Stimulated activated CD4-positive, alpha-beta T cell treated with anti-CD3 and anti-CD28 coated beads, Interleukin-2, amount 100 ng/mL, for 24 hours (primary cell): ENCODE results near the gene ALOX5.
"Not testable (repeated sequence)": the region's sequence is repeated elsewhere in the genome, so short reads cannot be mapped to it uniquely, and the experiment has no call there.

Experiments
- DNase-seq, 2 donors: peaks; one replicate each; pipeline ENCODE4 v3.0.0-alpha.2; 2020

ALOX5 gene

GRCh38 chr10:45373576-45374349 is at the start of gene ALOX5:
TSS of gene ALOX5 (plus strand) at chr10:45374216. CDS start at chr10:45374280, 64 bp downstream.
- DNase-seq, result peak in 1 of 2 donors; percentile 26

DNA sequence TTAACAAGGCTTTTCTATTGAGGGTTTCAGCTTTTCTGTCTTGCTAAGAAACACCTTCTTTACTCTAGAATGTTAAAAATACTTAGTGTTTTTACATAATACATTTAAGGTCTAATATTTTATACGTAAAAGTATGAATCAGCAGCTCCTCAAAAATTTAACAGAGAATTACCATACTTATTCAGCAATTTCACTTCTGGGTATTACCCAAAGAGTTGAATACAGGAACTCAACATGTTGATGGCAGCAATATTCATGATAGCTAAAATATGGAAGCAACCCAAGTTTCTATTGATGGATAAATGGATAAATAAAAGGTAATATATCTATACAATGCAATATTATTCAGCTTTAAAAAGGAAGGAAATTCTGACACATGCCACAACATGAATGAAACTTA is 48.9 kb upstream of the ALOX5 start:
- no peak for DNase-seq

GRCh38 chr10:45326864-45327263 is 47.2 kb upstream of the ALOX5 start:
- not testable (repeated sequence) for DNase-seq

- DNase-seq, result not testable (repeated sequence)
Measured at GRCh38 chr10:45331824-45332223, 42.2 kb upstream of the ALOX5 start.

- no peak for DNase-seq
Measured at GRCh38 chr10:45339894-45340293, 34.1 kb upstream of the ALOX5 start.

DNA sequence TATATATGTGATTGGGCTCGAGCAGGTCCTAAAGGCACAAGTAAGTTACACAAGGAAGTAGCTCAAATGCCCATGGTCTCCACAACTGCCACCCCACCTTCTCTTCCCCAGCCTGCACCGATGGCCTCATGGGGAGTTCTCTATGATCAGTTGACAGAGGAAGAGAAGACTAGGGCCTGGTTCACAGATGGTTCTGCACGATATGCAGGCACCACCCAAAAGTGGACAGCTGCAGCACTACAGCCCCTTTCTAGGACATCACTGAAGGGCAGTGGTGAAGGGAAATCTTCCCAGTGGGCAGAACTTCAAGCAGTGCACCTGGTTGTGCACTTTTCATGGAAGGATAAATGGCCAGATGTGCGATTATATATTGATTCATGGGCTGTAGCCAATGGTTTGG is 33.6 kb upstream of the ALOX5 start:
- DNase-seq, result not testable (repeated sequence)

- DNase-seq, result not testable (repeated sequence)
Measured at GRCh38 chr10:45346652-45347335, 27.2 kb upstream of the ALOX5 start.

GRCh38 chr10:45347464-45347863 is 26.6 kb upstream of the ALOX5 start:
- DNase-seq, result not testable (repeated sequence)

DNA sequence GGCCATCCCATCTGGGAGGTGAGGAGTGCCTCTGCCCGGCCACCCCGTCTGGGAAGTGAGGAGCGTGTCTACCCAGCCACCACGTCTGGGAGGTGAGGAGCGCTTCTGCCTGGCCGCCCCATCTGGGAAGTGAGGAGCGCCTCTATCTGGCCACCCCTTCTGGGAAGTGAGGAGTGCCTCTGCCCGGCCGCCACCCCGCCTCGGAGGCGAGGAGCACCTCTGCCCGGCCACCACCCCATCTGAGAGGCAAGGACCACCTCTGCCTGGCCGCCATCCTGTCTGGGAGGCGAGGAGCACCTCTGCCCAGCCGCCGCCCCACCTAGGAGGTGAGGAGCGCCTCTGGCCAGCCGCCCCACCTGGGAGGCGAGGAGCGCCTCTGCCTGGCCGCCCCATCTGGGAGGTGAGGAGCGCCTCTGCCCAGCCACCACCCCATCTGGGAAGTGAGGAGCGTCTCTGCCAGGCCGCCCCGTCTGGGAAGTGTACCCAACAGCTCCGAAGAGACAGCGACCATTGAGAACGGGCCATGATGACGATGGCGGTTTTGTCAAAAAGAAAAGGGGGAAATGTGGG is 25.7 kb upstream of the ALOX5 start:
- not testable (repeated sequence) for DNase-seq

DNA sequence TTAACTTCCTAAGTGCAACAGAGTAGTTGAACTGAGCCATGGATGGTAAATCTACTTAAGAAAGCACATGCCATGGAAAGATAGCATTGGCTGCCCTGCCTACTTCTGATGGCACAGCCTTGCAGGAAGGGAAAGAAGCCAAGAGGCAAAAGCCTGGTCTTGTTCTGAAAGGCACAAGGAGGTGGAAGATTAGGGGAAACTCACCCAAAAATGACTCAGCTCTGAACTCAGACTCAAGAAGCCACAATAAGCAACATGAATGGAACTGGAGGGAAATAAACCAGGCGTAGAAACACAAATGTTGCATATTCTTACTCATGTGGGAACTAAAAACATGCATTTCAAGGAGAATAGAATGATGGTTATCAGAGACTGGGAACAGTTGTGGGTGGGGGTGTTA is 20.8 kb upstream of the ALOX5 start:
- no peak for DNase-seq

DNA sequence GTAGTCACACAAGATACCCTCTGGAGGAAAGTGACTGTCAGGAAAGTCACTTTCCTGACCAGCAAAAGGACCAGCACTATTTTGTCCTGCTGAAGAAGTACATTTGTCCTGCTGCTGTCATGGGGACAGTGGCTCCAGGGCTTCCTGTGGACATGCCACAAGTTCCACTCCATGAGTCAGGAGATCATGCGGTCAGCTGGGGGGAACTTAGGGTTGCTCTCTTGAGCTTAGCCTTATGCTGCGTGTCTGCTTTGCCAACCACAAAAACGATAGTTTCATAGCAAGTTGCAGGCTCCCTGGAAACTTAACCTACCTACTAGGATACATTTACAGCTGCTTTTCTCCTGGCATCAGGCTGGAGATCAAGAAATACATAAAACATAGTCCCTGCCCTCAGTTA is 19.8 kb upstream of the ALOX5 start:
- no peak for DNase-seq

- no peak for DNase-seq
Measured at GRCh38 chr10:45355494-45355893, 18.5 kb upstream of the ALOX5 start.

GRCh38 chr10:45358961-45359360 is 15.1 kb upstream of the ALOX5 start:
- DNase-seq, result not testable (repeated sequence)

- DNase-seq, result not testable (repeated sequence)
Measured at GRCh38 chr10:45361983-45362799, 11.8 kb upstream of the ALOX5 start.

- DNase-seq, result not testable (repeated sequence)
Measured at GRCh38 chr10:45367643-45368042, 6.4 kb upstream of the ALOX5 start.

DNA sequence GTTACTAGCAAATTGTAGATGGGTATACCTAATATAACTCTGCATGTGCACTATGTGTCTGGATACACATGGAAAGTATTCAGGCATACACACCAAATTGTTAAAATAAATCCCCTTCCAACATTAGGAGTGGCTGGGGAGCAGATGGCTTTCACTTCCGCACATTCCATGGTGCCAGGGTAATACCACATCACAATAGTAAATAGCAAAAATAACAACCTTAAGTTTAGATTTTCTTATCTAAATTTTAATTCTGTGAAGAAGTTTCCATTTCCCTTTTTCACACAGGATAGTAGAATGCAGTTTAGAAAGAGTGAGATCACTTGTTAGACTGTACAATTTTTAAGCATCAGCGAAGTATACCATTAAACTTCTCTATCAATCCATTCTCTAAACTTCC is 5.8 kb upstream of the ALOX5 start:
- no peak for DNase-seq

GRCh38 chr10:45370202-45370955 is 3.6 kb upstream of the ALOX5 start:
- DNase-seq, result no peak

DNA sequence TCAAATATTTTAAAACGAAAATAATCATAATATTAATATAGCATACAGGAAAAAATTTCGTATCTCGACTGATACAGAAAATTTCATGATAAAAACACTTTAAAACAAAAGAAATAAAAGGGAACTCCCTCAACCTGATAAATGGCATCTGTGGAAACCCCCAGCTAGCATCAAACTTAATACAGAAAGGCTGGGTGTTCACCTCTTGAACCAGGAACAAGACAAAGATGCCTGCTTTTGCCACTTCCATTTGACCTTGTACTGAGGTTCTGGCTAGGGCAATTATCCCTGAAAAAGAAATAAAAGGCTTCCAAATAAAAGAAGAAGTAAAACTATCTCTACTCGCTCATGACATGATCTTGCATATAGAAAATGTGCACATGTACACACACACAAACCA is 2.5 kb upstream of the ALOX5 start:
- DNase-seq, result no peak

GRCh38 chr10:45372251-45372951 is 1.6 kb upstream of the ALOX5 start:
- no peak for DNase-seq

DNA sequence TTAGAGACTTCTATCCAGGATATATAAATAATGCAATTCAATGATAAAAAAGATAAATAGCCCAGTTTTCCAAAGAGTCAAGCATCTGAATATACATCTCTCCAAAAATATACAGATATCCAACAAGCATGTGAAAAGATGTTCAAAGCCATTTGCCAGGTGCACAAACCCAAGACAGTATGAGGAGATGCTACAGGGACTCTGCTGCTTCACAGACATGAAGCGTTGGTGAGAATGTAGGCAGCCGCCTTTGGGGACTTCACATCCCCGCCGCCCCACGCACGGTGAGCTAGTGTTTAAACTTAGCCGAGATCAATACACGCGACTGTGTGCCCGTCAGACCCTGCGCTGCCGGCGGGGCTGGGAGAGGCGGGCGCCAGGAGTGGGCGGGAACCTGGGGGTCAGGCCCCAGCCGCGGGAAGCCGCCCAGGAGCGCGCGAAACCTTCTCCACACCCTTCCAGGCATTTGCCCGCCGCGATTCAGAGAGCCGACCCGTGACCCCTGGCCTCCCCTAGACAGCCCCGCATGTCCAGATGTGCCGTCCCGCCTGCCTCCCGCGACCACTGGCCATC is 927 bp upstream of the ALOX5 start:
- DNase-seq, result peak in 1 of 2 donors; percentile 31

GRCh38 chr10:45374350-45375052 is 485 bp downstream of the ALOX5 start:
- DNase-seq, result no peak
